Measurements from ENCODE around the gene MYRIP. TPM values are rescaled to one million over a fixed set of nuclear protein-coding genes. Genes with fewer than 3 reads are reported as not detected.
"Not testable (repeated sequence)": the region's sequence is repeated elsewhere in the genome, so short reads cannot be mapped to it uniquely, and the experiment has no call there.

The MYRIP gene
- total RNA-seq, 1 donor from 2014 or later, result 12.5 TPM

DNA sequence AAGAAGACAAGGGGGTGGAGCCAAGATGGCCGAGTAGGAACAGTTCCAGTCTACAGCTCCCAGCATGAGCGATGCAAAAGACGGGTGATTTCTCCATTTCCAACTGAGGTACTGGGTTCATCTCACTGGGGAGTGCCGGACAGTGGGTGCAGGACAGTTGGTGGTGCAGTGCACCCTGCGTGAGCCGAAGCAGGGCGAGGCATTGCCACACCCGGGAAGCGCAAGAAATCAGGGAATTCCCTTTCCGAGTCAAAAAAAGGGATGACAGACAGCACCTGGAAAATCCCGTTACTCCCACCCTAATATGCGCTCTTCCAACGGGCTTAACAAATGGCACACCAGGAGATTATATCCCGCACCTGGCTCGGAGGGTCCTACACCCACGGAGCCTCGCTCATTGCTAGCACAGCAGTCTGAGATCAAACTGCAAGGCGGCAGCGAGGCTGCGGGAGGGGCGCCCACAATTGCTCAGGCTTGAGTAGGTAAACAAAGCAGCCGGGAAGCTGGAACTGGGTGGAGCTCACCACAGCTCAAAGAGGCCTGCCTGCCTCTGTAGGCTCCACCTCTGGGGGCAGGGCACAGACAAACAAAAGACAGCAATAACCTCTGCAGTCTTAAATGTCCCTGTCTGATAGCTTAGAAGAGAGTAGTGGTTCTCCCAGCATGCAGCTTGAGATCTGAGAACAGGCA lies 324.6 kb downstream of the MYRIP start:
- not testable (repeated sequence) for DNase-seq

DNA sequence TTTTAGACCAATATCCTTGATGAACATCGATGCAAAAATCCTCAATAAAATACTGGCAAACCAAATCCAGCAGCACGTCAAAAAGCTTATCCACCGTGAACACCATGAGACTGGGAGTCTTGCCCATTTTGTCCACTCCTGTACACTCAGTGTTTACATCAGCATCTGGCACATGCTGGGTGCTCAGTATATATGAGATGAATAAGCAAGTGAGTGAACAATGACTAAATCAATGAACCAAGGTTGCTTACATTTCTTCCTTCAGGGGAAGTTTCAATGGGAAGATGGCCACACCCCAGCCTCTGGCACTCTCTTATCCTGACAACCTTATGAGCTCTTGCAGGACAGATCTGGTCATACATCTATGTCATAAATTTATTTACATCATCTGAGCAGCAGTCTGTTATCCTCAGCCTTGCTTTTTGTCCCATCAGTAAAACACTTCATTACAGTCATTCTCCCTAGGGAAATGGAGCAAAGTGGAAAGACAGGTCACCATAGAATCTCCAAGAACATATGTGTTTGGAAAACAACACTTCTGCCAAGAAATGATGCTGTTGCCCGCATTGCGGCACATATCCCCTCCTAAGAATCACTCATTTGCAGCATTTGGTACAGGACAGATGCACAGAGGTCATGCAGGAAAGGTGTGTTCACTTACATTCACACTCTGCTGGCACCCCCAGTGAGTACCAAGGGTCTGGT lies 328.3 kb downstream of the MYRIP start:
- DNase-seq, result no peak

DNA sequence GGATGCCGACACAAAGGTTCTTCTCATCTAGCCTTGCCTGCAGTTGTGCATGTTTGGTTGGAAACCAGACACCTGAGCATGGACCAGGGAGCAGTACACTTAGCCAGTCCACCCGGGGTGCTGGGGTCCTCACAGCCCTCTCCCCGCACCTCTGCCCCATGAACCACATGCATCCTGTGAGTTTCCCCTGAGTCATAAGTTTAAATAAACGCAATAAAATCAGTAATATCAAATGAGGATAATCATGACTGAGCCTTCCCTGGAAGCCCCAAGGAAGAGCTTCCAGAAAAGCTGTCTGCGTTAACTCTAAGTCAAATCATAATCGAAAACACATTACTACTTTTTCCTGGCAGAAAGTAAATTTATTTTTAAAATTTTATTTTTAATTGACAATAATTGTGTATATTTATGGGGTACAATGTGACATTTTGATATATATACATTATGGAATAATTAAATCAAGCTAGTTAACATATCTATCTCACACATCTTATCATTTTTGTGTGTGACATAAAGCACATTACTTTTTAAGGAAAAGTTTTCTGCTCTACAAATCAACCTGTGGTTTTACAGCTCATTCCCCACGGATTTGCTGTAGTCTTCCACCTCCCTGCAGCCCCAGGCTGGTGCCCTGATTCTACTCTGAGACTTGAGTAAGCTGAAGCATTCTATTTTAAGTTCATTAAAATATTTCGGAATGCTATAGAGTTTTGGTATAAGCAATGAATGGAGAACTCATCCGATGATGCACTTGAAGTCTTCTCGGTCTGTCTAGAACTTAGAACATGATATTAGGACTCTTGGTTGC lies 334.1 kb downstream of the MYRIP start:
- no peak for DNase-seq

DNA sequence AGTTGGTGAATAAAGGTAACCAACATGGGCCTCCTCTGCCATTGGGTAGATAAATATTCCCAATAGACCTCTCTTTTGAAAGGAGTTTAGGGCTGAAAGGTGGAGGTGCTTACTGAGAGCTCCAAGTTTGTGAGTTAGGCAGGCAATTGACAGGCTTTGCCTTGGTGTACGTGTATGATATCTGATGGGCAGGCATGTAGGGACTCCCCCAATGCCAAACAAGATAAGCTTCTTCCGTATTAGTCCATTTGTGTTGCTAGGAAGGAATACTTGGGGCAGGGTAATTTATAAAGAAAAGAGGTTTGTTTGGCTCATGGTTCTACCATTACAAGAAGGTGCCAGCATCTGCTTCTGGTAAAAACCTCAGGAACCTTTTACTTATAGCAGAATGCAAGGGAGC lies 339.4 kb downstream of the MYRIP start:
- DNase-seq, result no peak

DNA sequence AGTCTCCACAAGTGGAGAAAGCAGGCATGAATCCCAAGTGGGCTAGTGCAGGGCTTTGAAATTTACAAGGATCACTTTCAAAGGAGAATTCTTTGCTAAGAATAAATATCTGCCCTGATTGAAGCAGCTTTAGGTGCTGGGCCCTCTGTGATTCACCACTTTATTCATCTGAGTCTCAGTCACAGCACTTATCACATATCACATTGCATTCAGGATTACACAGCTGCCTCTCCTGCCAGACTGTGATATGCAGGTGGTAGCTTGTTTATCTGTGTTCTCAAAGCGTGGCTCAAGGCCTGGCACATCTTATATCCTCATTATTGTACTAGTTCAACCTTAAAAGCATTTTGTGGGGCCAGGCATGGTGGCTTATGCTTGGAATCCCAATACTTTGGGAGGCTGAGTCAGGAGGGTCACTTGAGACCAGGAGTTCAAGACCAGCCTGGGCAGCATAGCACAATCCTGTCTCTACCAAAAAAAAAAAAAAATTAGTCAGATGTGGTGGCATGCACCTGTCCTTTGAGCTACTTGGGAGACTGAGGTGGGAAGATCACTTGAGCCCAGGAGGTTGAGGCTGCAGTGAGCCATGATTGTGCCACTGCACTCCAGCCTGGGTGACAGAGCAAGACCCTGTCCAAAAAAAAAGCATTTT lies 343.2 kb downstream of the MYRIP start:
- no peak for DNase-seq

DNA sequence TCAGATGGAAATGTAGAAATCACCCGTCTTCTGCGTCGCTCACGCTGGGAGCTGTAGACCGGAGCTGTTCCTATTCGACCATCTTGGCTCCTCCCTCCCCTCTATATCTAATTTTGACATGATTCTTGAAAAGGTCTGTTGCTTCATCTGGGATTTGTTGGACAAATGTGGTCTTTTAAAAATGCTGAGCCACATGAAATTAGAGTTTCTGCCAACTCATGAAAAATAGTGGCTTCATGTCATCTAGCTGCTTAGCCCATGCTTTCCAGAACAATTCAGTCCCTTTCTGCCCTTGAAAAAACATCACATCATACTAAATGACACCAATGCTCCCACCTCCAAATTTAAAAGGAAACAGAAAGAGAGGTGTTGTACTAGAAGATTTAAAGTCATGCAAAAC lies 351.5 kb downstream of the MYRIP start:
- DNase-seq, result no peak

DNA sequence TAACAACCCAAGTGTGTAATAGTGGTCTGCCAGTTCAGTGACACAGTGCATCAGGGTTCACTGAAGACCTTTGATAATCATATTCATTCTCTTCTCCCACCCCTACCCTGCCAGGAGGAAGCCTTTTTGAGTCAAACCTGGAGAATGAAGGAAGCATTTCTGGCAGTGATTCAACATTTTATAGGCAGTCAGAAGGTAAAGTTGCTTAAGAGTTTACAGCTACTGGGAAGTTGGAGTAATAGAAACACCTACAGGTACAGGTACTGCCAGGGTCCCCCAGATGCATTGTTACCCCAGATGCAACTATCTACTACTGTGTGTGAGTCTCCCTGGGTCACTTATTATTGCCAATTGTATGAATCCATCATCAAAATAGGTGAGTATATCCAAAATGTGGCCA lies 353.2 kb downstream of the MYRIP start:
- DNase-seq, result no peak

DNA sequence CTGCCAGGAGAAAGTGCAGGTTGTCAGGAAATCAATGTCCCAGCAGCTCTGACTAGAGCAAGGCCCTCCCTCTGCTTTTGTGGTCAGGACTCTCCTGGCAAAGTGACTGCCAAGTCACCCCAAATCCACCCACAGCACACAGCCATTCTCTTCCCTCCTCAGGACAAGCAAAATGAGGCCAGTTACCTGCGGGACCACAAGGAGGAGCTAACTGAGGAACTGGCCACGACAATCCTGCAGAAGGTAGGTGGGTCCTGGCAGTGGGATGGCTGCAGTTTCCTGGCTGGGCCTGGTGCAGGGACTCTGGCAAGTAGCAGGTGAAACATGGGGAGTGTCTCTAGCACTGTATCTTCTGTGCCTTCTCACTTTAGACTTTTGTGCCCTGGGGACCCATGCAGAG lies 357.6 kb downstream of the MYRIP start:
- DNase-seq, result no peak

DNA sequence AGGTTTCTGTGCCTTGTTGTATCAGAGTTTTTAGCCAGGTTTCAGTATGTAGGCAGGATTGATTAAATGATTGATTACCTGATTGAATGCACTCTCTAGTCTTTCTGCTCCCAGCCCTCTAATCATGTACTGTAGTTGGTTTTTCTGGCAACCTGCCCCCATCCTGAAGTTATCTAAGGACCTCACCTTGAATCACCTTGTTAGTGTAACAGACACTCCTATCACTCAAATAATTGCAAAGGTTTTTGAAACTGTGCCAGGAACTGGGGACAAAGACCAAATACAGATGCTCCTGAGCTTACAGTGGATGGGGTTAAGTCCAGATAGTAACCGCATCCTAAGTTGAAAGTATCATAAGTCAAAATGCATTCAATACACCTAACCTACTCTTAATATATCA lies 358.5 kb downstream of the MYRIP start:
- DNase-seq, result no peak

DNA sequence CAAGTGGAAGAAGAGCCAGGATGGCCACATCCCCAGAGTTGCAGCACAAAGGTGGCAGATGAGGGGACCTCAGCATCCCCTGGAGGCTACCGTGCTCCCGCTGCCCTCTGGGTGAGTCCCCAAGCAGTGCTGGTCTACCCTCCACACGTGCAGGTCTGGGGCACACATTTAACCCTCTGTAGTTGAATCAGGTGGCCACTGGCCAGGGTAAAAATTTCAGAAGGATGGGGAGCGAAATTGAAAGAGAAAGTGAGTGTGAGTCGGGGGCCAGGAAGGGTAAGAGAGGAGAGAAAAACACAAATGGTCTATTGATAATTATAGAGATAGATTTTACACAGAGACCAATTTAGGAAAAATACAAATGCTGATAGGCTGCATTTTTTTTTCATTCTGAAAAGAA lies 360.6 kb downstream of the MYRIP start:
- DNase-seq, result no peak

DNA sequence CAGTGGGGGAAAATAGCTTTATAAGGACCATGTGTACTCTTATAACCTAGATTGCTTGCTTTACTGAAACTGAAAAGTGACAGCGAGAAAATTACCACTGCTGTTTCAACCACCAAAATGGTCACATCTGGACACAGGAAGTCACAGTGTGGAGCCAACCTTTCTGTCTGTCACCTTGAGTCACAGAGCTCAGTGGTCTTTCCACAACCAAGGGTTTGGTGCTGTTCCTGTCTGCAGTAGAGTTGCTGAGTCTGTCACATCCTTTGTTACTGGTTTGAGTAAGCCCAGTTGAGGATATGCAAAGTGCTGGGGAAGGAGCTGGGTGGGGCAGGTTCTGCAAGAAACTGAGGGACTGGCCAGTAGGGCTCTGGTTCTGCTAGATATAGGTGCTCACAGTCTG lies 361.0 kb downstream of the MYRIP start:
- DNase-seq, result no peak

DNA sequence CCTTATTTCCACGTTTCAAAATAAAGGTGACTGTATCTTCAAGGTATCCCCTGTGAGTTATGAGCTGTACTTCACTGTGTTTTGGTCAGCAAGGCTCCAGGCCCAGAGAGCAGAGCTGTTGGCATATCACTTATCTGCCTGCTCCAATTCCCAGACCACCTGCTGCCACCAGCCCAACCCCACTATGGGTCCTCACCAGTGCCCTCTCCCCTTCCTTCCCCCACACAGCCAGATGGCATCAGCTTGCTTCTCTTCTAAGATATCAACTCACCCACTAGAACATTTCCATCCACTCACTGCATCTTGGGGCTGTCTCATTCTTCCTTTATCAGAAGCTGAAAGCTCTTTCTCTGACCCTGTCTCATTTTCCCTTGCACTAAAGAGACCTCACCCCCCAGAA lies 363.2 kb downstream of the MYRIP start:
- DNase-seq, result no peak

DNA sequence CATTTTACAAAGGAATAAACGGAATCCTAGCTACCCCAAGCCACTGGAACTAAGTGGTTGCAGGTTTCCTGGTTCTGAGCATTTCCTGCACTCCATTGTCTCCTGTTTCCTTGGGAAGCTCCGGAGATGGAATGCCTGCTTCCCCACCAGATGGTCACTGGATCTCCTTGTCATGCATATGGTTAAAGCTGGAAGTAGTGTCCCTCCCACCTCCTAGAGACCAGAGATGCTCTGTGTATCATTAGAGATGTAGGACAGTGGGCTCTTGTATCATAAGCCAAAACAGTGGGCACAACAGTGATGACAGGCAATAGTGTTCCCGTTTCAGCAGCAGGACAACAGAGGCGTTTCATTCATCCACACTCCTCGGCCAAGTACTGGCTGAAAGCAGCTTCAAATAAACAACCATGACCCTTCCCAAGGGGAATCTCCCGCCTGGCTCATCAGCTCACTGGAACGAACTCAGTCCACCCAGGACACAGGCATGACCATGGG lies 363.9 kb downstream of the MYRIP start:
- DNase-seq, result peak; percentile 57

DNA sequence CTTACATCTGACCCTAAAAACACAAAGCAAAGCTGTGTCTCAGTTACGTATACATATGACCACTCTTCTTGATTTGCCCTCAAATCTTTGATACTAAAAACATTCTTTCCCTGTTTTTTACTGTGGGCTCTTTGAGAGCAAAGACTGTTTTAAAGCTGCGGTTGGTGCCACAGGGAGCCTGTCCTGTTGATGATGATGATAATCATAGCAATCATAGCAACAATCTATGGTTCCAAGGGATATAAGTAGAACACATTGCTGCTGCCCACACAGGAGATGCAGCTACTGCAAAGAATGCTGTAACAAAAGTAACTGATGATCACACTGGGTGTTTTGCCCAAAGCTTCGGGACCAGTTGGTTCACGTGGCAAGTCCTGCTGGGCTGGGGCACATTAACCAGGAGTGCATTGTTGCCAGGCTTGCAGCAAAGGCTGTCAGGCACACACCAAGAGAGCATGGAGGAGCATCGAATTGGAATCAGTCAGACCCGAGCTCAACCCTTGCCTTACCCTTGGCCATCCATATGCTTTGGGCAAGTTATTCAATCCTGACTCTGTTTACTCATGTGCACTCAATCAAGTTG lies 368.7 kb downstream of the MYRIP start:
- DNase-seq, result peak; percentile 38

DNA sequence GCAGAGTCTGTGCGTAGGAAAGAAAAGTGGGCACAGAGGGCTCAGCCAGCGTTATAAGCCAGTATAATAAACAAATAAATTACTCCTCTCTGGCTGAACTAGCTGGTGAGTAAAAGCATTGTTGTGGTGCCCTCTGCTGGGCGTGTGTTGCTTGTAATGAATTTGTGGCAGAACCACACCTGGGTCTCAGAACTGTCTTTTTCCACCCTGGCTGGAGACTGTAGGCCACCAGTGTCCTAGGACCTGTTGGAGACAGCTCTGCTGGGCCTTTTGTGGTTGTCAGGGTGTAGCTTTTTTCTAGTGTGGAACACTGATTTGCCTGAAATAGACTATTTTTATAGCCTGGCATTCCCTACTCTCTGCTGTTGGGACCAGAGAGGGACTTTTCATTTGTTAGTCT lies 369.6 kb downstream of the MYRIP start:
- peak; percentile 76 for DNase-seq

DNA sequence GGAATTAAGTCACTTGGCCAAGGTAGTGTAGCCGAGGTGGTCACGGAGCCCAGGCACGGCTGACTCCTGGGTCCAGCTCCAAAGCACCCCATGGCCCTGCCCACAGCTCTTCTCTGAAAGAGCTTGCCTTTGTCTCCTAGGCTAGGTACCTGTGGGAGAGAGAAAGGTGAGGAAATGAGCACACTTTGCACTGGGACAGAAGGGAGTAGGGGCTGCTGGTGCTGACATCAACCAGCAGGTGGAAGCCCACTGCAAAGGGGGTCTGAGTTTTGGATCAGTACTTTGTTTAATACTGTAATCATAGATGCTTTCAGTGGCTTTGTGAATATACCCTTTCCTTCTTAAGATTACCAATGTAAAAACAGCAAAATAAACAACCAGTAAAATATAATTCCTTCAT lies 371.8 kb downstream of the MYRIP start:
- DNase-seq, result no peak

DNA sequence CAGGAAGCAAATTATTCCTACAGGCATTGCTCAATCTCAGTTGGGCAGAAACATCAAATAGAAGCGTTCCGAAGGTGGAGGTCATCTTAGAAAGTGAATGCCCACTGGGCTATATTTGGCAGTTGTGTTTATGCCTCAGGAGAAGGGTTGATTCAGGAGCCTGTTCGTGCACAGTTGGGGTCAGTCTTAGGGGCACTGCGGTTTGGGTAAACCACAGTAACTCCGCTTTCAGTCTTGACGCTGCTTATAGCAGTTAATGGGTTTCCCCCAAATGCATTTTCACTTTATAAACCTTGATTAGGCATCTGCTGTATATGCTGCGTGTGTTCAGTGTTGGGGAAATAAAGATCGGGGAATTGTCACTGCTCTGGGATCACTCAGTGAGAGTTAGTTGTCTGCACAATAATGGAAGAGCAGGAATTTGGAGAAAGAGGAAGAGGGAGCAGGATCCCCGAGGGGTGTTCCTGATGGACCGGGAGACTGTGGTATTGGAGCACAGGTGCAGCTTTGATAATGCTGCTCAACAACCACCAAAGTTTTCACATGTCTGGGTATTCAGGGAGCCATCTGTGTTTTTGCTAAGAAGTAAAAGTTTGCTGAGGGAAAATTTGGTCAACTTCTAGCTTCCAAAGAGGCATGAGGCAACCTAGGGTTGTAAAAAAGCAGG lies 375.8 kb downstream of the MYRIP start:
- DNase-seq, result no peak

DNA sequence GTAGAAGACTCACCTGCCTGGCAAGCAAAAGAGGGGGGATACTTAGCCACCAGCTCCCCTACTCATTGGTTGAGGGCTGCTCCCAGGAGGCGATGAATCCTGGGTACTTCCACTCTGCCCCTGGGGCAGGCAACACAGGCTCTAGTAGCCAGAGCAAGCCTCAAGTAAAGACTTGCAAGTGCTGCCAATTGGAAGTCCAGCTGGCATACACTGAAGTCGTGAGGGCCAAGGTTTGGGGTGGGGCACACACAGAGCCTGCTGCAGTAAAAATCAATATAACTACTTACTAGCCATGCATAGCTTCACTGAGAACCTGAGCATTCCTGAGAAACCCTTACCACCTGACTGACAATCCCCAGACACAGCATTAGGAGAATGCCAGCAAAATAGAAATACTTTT lies 377.1 kb downstream of the MYRIP start:
- DNase-seq, result no peak

DNA sequence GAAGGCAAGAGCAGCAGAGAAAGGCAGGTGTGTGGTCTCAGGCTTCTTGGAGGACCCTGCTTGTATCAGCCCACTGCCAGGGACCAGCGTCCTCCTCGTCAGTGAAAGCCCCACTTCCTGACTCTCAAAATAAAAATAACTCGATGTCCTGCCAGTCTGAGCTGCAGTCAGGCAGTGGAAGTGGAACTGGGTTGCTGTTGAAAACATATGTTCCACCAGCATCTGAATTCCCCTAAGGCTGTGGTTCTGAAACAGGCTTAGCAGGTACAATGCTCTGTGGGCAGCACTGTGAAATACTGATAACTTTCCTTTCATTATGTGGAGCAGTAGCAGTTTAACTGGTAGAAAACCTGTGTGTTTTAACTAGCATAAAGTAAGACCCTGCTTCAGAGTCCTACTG lies 378.5 kb downstream of the MYRIP start:
- no peak for DNase-seq

DNA sequence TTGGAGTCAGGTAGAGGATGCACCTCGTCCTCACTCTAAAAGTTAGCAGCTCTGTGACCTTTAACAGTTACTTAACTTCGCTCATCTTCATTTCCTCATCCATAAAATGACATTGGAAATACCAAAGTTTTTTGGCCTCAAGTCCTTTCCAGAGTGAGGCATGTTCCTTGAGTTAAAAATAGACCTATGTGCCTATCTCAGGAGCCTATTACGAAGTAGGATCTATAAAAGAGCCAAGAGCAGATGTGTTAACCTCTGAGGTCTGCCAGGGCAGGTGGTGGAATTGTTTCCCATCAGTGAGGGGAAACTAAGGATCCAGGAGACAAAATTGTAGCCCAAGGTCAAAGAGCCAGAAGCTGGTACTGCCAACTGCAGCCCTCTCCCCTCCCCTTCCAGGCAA lies 379.7 kb downstream of the MYRIP start:
- no peak for DNase-seq

DNA sequence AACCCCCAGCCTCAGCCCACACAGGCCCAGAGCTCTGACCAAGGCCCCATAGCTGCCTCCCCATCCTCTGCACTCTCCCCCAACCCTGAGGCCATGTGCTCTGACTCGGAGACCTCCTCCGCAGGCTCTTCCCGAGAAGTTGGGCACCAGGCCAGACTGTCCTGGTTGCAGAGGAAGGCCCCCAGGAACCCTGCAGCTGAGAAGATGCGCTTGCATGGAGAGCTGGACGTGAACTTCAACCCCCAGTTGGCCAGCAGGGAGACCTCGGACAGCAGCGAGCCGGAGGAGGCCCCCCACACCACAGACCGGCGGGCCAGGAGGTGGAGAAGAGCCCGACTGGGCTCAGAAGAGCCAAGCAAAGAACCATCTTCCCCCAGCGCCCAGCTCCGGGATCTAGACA lies 380.6 kb downstream of the MYRIP start:
- no peak for DNase-seq

DNA sequence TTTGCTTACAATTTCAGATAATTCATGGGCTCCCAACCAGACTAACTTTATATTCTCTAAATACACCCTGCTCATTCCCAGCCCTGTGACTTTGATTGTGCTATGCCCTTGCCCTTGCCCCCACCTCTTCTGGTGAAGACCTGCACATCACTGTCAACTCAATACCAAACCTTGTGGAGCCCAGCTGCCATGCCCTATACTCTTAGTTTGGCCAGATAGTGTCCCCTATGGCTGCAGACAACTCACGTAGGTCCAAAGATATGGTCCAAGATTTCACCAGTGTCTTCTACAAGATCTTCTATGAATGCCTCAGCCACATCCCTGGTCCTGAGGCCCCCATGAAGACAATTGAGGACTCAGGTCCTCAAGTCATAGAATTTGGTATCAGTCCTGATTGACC lies 381.8 kb downstream of the MYRIP start:
- no peak for DNase-seq
